Prostate gland (tissue), 2 donors: Measurements from ENCODE around the gene EEF1A2.

Experiments
- CTCF ChIP-seq, 4 experiments: fragments of 200-600 bp in 2 of 4; fragments of 450-650 bp in 2 of 4; sonication (generic) in 2 of 4; IDR thresholded peaks; 1 replicate in 3 of 4; 2 replicates in 1 of 4; pipeline ENCODE4 v1.5.1; 2016 to 2019; ENCODE audit warnings: antibody characterized with exemption in 4 of 4, mild to moderate bottlenecking in 2 of 4, moderate library complexity in 2 of 4
- POLR2A ChIP-seq: fragments of 450-650 bp; IDR thresholded peaks from one replicate; pipeline ENCODE4 v1.6.1; 2016; ENCODE audit warnings: antibody characterized with exemption, mild to moderate bottlenecking
- POLR2AphosphoS5 ChIP-seq: sonication (generic); formaldehyde crosslinking; IDR thresholded peaks from one replicate; pipeline ENCODE4 v1.6.1; 2017; ENCODE audit warnings: antibody characterized with exemption

GRCh38 chr20:63527184-63527583 is 28.3 kb upstream of the EEF1A2 start:
- TF ChIP-seq CTCF (IDR thresholded peaks at IDR 0.05) (no peak), POLR2A (no peak), POLR2AphosphoS5 (no peak)
